Stimulated activated CD4-positive, alpha-beta T cell treated with anti-CD3 and anti-CD28 coated beads, Interleukin-1b, Interleukin-23, amount 100 ng/mL, for 48 hours (primary cell): ENCODE measurements around the gene SCAMP1.

Experiments used
- DNase-seq: peaks from one replicate; pipeline ENCODE4 v3.0.0-alpha.2; 2020

SCAMP1 gene

DNA sequence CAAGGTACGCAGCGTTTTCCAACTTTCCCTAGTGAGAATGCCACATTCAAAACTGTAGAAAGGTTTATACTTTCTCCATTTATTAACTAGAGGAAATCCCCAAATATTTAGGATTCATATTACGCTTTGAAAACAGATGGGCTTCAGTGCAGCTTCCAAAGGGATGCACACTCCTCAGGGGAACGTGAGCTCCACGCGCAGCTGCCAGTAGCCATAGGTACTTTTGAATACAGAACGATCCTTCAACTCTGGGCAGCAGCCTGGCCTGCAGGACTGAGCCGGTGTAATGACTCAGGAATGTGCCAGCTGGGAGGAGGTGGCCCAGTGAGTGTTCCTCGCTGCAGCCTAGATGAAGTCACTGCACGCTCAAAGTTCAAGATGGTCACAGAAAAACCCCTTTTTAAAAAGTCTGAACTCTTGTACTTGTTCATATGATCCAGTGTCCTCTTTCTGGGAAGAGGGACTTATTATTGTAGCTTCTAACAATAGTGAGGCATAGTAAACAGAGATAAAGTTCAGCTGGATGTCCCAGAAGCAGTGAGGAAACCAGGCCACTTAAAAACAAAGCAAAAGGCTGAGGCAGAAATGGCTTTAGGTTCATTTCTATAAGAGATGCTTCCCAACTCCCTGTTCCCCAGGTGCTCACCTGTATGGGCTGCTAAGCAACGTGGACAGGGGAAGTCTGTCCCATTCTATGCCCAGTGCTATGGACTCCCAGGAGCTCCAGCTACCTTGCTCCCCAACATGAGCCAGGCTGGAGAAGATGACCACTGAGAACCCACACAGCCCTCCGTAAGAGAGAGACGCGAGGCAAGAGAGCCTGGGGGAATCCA lies 158.2 kb downstream of the SCAMP1 start:
- DNase-seq = no peak

- no peak for DNase-seq
These were observed 159.0 kb downstream of the SCAMP1 start for GRCh38 chr5:78519198-78519941.

DNA sequence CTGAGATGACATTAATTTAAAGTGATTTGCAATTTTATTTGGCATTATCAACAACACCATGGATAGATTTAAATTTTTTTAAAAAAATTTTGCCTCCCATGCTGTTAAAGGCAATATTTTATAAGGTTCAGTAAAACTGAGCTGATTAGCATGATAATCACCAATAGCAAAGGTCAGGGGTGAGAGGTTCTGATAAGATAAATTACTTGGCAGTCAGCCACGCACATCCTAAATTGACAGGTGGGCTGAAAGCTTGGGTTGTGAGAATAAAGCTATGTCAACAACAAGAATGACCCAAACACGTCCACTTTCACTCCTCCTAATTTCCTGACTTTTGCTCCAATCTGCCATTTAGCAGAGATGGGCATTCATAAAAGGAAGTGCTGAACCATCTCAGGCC lies 161.0 kb downstream of the SCAMP1 start:
- DNase-seq = no peak

DNA sequence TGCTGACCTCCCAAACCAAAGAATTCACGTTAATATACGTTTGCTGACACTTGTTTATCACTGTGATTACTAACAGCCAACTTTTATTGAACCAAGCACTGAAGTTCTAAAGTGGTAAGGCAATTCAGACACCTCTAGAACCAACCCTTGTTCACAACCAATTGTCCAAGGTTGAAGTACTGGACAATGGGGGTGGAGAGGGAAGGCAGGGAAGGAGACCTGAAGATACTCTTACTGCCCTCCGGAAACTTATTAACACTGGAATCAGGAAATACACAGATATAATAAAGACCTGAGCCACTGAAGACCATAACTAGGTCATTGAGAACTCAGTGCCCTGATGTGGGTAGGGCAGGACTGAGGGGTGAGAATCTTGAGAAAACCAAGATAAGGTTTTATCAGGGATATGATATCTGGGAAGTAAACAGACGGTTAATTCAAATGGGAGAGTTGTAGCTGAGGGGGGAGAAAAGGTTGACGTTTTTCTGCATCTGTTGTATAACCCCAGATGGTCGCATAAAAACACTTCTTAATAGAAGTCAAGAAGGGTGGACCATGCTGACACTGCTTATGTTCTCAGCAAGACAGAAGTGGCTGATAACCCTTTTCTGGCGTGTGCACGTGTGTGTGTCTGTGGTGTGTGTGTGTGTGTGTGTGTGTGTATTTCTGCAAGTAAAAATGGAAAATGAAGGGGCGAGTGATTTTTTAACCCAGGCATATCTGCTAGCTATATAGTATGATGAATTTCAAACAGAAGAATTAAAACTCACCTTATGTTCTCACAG lies 162.3 kb downstream of the SCAMP1 start:
- DNase-seq = no peak

DNA sequence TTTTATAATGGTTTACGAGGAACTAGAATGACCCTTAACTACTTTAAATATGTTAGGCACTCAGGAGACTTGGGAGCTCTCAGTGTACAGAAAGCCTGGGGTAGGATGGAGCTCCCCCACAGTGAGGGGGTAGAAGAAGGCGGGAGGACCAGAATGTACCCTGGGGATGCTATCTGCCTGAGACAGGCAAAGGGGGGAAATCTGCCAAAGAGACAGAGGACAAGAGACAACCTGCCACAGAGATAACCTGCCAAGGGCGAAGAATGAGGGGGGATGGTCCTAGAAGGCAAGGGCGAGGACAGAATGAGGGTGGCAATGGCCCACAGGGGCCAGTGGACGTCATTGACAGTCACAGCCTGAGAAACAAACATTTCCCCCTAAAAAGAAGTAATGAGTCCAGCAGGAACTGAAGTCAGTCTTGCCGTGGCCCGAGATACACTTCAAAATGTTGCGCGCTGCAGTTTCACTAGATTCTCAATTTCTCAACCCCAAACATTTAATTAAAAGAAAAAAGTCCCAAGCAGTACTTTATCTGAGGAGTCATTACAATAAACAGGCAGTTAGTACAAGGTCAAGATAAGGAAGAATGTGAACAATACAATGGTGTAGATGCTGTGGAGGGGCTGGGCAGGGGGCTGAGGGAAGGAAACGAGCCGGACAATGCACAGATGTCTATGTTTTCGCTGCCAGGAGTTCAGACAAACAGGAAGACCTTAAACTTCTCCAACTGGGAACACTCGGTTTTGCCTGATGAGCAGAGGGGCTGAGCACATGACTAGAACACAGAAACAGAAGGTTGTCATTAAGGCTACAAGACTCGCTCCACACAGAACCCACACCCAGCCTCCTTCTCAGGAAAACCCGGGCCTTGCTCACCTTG lies 163.1 kb downstream of the SCAMP1 start:
- DNase-seq = no peak

GRCh38 chr5:78526049-78526525 lies 165.7 kb downstream of the SCAMP1 start:
- no peak for DNase-seq

GRCh38 chr5:78527054-78527859 lies 166.8 kb downstream of the SCAMP1 start:
- DNase-seq = no peak

DNA sequence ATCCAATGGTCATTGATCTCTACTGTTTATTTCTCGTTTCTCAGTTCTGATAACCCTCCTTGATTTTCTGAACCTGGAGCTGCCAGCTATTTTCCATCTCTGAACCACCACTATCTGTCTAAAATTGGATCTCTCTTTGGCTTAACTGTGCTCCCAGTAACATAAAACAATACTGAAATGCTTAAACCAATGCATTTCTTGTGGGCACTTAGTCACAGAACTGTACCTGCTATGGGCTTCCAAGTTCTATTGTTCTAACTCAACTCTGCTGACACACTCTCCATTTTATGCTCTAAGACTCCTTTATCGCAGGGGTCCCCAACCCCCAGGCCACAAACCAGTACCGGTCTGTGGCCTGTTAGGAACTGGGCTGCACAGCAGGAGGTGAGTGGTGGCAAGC lies 167.5 kb downstream of the SCAMP1 start:
- no peak for DNase-seq
